A549 (cell line): ENCODE measurements around the gene CCDC171. TPM values are rescaled to one million over a fixed set of nuclear protein-coding genes. Genes with fewer than 3 reads are reported as not detected.

Experiments used
- ATAC-seq, 2 experiments: fragments of 200-7000 bp in 1 of 2; fragments of >200 bp in 1 of 2; cut with Nextera tagmentation in 1 of 2; cut with Tn5 transposase in 1 of 2; 3 replicates each; pipeline versions ENCODE4 v1.8.0 to v1.9.1; 2018 to 2020; ENCODE audit warnings: mild to moderate bottlenecking in 1 of 2, moderate library complexity in 1 of 2
- CTCF ChIA-PET: fragments of 300-600 bp; sonication (Branson Sonifier 250); formaldehyde crosslinking; extraction: SDS; loops from one replicate; lab custom pipeline; 2021; ENCODE audit warnings: antibody characterized with exemption, inconsistent platforms; lab: Yijun Ruan, JAX
- POLR2A ChIA-PET: fragments of 350-600 bp; formaldehyde crosslinking; extraction: SDS; loops from one replicate; lab custom pipeline; 2021; ENCODE audit warnings: antibody characterized with exemption, inconsistent platforms; lab: Yijun Ruan, JAX
- DNase-seq, 2 experiments: peaks; one replicate each; pipeline versions ENCODE4 v3.0.0 to v3.0.0-alpha.2; 2011 to 2016; ENCODE audit warnings: low read depth in 1 of 2, low spot score in 1 of 2
- FAIRE-seq: peaks from 2 replicates; lab custom pipeline; 2011; peaks lifted over from hg19 to GRCh38; lab: Jason Lieb, UNC
- H3K27ac ChIP-seq, 2 experiments: fragments of >200 bp; sonication (Bioruptor Twin); formaldehyde crosslinking; 3 replicates each; pipeline ENCODE4 v1.5.1; 2016 to 2017
- H3K4me1 ChIP-seq: fragments of >200 bp; sonication (Bioruptor Twin); formaldehyde crosslinking; 3 replicates; pipeline ENCODE4 v1.6.1; 2016
- H3K4me2 ChIP-seq: fragments of >200 bp; sonication (Bioruptor Twin); formaldehyde crosslinking; 3 replicates; pipeline ENCODE4 v1.6.1; 2016
- H3K4me3 ChIP-seq: fragments of >200 bp; sonication (Bioruptor Twin); formaldehyde crosslinking; 3 replicates; pipeline ENCODE4 v1.5.1; 2016
- H3K9me3 ChIP-seq: fragments of >200 bp; sonication (Bioruptor Twin); formaldehyde crosslinking; 3 replicates; pipeline ENCODE4 v1.6.1; 2016
- BHLHE40 ChIP-seq: IDR thresholded peaks from 2 replicates; pipeline ENCODE4 v1.6.1; 2012; ENCODE audit warnings: low read depth, low read length, inconsistent platforms
- EHF ChIP-seq: fragments of 250-450 bp; sonication (Bioruptor Pico); IDR thresholded peaks from 2 replicates; pipeline ENCODE4 v1.5.0; 2020; ENCODE audit warnings: mild to moderate bottlenecking
- EHMT2 ChIP-seq: fragments of 200-600 bp; sonication (generic); IDR thresholded peaks from 2 replicates; pipeline ENCODE4 v1.6.1; 2016; ENCODE audit warnings: antibody characterized with exemption, low read depth, mild to moderate bottlenecking, moderate library complexity
- HOXA7 ChIP-seq: fragments of 250-450 bp; sonication (Bioruptor Pico); IDR thresholded peaks from 2 replicates; pipeline ENCODE4 v1.5.0; 2020; ENCODE audit warnings: mild to moderate bottlenecking, moderate library complexity
- HOXB13 ChIP-seq: fragments of 250-450 bp; sonication (Bioruptor Pico); IDR thresholded peaks from 2 replicates; pipeline ENCODE4 v1.5.0; 2020; ENCODE audit warnings: low read depth, mild to moderate bottlenecking, moderate library complexity
- KDM1A ChIP-seq: fragments of 200-600 bp; sonication (generic); IDR thresholded peaks from 2 replicates; pipeline ENCODE4 v1.6.1; 2016; ENCODE audit warnings: low read depth, mild to moderate bottlenecking
- KDM5A ChIP-seq: fragments of 200-600 bp; sonication (generic); IDR thresholded peaks from 2 replicates; pipeline ENCODE4 v1.6.1; 2016; ENCODE audit warnings: antibody characterized with exemption, mild to moderate bottlenecking
- MAZ ChIP-seq: fragments of 150-350 bp; IDR thresholded peaks from 2 replicates; pipeline ENCODE4 v1.6.1; 2014; ENCODE audit warnings: antibody characterized with exemption, low read depth, low read length, borderline replicate concordance
- NFE2L2 ChIP-seq: fragments of 150-350 bp; conservative IDR thresholded peaks from 2 replicates; pipeline ENCODE4 v1.6.1; 2014; ENCODE audit warnings: low read length
- NR3C1 ChIP-seq: fragments of >200 bp; sonication (Bioruptor Twin); formaldehyde crosslinking; IDR thresholded peaks from 3 replicates; pipeline ENCODE4 v1.6.1; 2017
- RARB ChIP-seq: fragments of 250-450 bp; sonication (Bioruptor Pico); IDR thresholded peaks from 2 replicates; pipeline ENCODE4 v1.8.0; 2021; ENCODE audit warnings: mild to moderate bottlenecking, moderate library complexity
- RCOR1 ChIP-seq: fragments of 150-350 bp; IDR thresholded peaks from 2 replicates; pipeline ENCODE4 v1.6.1; 2014; ENCODE audit warnings: antibody characterized with exemption, low read length, low read depth
- RFX5 ChIP-seq: fragments of 450-650 bp; IDR thresholded peaks from 2 replicates; pipeline ENCODE4 v1.7.1; 2014; ENCODE audit warnings: antibody characterized with exemption, mild to moderate bottlenecking, moderate library complexity
- ZNF302 ChIP-seq: fragments of 250-450 bp; sonication (Bioruptor Pico); IDR thresholded peaks from 2 replicates; pipeline ENCODE4 v1.9.0; 2021; ENCODE audit warnings: inconsistent platforms, mild to moderate bottlenecking, moderate library complexity
- ZSCAN20 ChIP-seq: fragments of 250-450 bp; sonication (Bioruptor Pico); IDR thresholded peaks from 2 replicates; pipeline ENCODE4 v1.8.0; 2022; ENCODE audit warnings: mild to moderate bottlenecking, moderate library complexity
- WGBS: methylation state at CpG from one replicate; pipeline ENCODE4 v1.1.6; 2017; ENCODE audit errors: missing lambda C conversion rate; 5-methylcytosine and 5-hydroxymethylcytosine counted together
- polyA plus RNA-seq, 4 experiments: library from polyadenylated mRNA; depleted of rRNA in 3 of 4; stranded (reverse); fragments of >200 nt; fragmentation: RNase III in 1 of 4; extraction: RNeasy Plus Mini Kit Qiagen cat#74134 plus additional on column Dnase treatment in 1 of 4; gene quantifications; 2 replicates in 3 of 4; 3 replicates in 1 of 4; pipeline ENCODE4 v1.2.3, GENCODE V29; 2011 to 2017
- TF ChIP-seq, protein P1 (sequence below): fragments of 450-650 bp; IDR thresholded peaks from 2 replicates; pipeline ENCODE4 v1.6.1; 2014; ENCODE audit warnings: antibody characterized with exemption
- TF ChIP-seq, protein P2 (sequence below): fragments of 200-600 bp; sonication (generic); IDR thresholded peaks from 2 replicates; pipeline ENCODE4 v1.6.1; 2016; ENCODE audit warnings: antibody characterized with exemption, mild to moderate bottlenecking, moderate library complexity
- TF ChIP-seq, protein P3 (sequence below): IDR thresholded peaks from 2 replicates; pipeline ENCODE4 v1.6.1; 2012
- TF ChIP-seq, protein P4 (sequence below): fragments of >200 bp; sonication (Bioruptor Twin); formaldehyde crosslinking; IDR thresholded peaks from 2 replicates; pipeline ENCODE4 v1.6.1; 2016
- TF ChIP-seq, protein P5 (sequence below): fragments of 150-350 bp; IDR thresholded peaks from 2 replicates; pipeline ENCODE4 v1.6.1; 2014; ENCODE audit warnings: low read depth, mild to moderate bottlenecking, low read length
- TF ChIP-seq, protein P6 (sequence below): IDR thresholded peaks from 2 replicates; pipeline ENCODE4 v1.6.1; 2012; ENCODE audit warnings: low read depth, borderline replicate concordance

Gene CCDC171
- polyA plus RNA-seq, 2 of the 4 experiments (the other 2 are of a cell fraction): 0.88 to 1.3 TPM

DNA sequence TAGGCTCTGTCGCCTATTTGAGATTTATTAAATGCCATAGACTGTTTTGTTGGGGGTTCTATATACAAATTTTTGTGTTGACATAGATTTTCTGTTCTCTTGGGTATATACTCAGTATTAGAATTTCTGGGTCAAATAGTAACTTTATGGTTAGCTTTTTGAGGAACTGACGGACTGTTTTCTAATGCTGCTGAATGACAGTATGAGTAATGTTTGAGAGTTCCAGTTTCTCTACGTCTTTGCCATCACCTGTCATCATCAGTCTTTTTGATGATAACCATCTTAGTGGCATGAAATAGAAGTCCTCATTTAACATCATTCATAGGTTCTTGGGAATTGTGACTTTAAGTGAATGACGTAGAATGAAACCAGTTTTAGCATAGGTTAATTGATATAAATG, 60.1 kb downstream of the CCDC171 start:
- 49% methylated on average over 4 of the region's 4 CpGs for WGBS
- no peak for ATAC-seq
- H3K9me3 ChIP-seq: no peaks in the 10 kb centered on the region
- DNase-seq: no peak
- H3K4me2 ChIP-seq: no peak overlapping the region
- no peak overlapping the region for H3K27ac ChIP-seq
- TF ChIP-seq EHMT2 (no peak), RFX5 (no peak), KDM1A (no peak), HOXA7 (CRISPR knock-in tag) (no peak), NFE2L2 (no peak), ZNF302 (CRISPR knock-in tag) (no peak), ZSCAN20 (no peak), RARB (CRISPR knock-in tag) (no peak), KDM5A (no peak), HOXB13 (no peak), BHLHE40 (no peak), RCOR1 (no peak), MAZ (no peak)
- TF ChIP-seq, protein P1, sequence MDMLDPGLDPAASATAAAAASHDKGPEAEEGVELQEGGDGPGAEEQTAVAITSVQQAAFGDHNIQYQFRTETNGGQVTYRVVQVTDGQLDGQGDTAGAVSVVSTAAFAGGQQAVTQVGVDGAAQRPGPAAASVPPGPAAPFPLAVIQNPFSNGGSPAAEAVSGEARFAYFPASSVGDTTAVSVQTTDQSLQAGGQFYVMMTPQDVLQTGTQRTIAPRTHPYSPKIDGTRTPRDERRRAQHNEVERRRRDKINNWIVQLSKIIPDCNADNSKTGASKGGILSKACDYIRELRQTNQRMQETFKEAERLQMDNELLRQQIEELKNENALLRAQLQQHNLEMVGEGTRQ: no peak
- TF ChIP-seq, protein P2, sequence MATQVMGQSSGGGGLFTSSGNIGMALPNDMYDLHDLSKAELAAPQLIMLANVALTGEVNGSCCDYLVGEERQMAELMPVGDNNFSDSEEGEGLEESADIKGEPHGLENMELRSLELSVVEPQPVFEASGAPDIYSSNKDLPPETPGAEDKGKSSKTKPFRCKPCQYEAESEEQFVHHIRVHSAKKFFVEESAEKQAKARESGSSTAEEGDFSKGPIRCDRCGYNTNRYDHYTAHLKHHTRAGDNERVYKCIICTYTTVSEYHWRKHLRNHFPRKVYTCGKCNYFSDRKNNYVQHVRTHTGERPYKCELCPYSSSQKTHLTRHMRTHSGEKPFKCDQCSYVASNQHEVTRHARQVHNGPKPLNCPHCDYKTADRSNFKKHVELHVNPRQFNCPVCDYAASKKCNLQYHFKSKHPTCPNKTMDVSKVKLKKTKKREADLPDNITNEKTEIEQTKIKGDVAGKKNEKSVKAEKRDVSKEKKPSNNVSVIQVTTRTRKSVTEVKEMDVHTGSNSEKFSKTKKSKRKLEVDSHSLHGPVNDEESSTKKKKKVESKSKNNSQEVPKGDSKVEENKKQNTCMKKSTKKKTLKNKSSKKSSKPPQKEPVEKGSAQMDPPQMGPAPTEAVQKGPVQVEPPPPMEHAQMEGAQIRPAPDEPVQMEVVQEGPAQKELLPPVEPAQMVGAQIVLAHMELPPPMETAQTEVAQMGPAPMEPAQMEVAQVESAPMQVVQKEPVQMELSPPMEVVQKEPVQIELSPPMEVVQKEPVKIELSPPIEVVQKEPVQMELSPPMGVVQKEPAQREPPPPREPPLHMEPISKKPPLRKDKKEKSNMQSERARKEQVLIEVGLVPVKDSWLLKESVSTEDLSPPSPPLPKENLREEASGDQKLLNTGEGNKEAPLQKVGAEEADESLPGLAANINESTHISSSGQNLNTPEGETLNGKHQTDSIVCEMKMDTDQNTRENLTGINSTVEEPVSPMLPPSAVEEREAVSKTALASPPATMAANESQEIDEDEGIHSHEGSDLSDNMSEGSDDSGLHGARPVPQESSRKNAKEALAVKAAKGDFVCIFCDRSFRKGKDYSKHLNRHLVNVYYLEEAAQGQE: no peak
- TF ChIP-seq, protein P3, sequence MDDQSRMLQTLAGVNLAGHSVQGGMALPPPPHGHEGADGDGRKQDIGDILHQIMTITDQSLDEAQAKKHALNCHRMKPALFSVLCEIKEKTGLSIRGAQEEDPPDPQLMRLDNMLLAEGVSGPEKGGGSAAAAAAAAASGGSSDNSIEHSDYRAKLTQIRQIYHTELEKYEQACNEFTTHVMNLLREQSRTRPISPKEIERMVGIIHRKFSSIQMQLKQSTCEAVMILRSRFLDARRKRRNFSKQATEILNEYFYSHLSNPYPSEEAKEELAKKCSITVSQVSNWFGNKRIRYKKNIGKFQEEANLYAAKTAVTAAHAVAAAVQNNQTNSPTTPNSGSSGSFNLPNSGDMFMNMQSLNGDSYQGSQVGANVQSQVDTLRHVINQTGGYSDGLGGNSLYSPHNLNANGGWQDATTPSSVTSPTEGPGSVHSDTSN: no peak
- TF ChIP-seq, protein P4, sequence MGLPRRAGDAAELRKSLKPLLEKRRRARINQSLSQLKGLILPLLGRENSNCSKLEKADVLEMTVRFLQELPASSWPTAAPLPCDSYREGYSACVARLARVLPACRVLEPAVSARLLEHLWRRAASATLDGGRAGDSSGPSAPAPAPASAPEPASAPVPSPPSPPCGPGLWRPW: no peak
- TF ChIP-seq, protein P5, sequence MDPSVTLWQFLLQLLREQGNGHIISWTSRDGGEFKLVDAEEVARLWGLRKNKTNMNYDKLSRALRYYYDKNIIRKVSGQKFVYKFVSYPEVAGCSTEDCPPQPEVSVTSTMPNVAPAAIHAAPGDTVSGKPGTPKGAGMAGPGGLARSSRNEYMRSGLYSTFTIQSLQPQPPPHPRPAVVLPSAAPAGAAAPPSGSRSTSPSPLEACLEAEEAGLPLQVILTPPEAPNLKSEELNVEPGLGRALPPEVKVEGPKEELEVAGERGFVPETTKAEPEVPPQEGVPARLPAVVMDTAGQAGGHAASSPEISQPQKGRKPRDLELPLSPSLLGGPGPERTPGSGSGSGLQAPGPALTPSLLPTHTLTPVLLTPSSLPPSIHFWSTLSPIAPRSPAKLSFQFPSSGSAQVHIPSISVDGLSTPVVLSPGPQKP: no peak
- TF ChIP-seq, protein P6, sequence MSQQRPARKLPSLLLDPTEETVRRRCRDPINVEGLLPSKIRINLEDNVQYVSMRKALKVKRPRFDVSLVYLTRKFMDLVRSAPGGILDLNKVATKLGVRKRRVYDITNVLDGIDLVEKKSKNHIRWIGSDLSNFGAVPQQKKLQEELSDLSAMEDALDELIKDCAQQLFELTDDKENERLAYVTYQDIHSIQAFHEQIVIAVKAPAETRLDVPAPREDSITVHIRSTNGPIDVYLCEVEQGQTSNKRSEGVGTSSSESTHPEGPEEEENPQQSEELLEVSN: no peak
- ChIA-PET CTCF (interaction anchor here (0.6 kb wide), 1 partner anchor 842 kb away, joined by 3 read pairs; no protein-coding TSS in a partner anchor), POLR2A (no interaction called here)
- no peaks in the 10 kb centered on the region for H3K4me1 ChIP-seq
- peak; percentile 72 for FAIRE-seq
- no peak overlapping the region for H3K4me3 ChIP-seq

DNA sequence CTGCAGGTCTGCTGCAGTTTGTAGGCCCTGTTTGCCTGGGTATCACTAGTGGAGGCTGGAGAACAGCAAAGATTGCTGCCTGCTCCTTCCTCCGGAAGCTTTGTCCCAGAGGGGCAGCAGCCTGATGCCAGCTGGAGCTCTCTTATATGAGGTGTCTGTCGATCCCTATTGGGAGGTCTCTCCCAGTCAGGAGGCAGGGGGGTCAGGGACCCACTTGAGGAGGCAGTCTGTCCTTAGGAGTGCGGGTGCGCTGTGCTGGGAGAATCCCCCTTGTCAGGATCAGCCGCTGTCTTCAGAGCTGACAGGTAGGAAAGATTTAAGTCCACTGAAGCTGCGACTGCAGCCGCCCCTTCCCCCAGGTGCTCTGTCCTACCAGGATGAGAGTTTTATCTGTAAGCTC, 64.9 kb downstream of the CCDC171 start:
- WGBS: 96% methylated on average over 5 of the region's 7 CpGs
- Histone ChIP-seq H3K4me3 (no peak overlapping the region), H3K4me1 (no peaks in the 10 kb centered on the region), H3K4me2 (no peak overlapping the region), H3K27ac (no peak overlapping the region), H3K9me3 (no peaks in the 10 kb centered on the region)
- DNase-seq (no peak), FAIRE-seq (no peak), ATAC-seq (no peak)
- CTCF ChIA-PET: interaction anchor here (0.9 to 1.1 kb wide), 3 partner anchors 10 to 65 kb away, joined by 3 read pairs; partner anchors contain the start of gene CCDC171
- POLR2A ChIA-PET: no interaction called here
- TF ChIP-seq NR3C1: no peak
- no peak for TF ChIP-seq KDM1A
- no peak for TF ChIP-seq EHF (CRISPR knock-in tag)
